Measurements from ENCODE around the gene SMURF1.

Gene SMURF1

DNA sequence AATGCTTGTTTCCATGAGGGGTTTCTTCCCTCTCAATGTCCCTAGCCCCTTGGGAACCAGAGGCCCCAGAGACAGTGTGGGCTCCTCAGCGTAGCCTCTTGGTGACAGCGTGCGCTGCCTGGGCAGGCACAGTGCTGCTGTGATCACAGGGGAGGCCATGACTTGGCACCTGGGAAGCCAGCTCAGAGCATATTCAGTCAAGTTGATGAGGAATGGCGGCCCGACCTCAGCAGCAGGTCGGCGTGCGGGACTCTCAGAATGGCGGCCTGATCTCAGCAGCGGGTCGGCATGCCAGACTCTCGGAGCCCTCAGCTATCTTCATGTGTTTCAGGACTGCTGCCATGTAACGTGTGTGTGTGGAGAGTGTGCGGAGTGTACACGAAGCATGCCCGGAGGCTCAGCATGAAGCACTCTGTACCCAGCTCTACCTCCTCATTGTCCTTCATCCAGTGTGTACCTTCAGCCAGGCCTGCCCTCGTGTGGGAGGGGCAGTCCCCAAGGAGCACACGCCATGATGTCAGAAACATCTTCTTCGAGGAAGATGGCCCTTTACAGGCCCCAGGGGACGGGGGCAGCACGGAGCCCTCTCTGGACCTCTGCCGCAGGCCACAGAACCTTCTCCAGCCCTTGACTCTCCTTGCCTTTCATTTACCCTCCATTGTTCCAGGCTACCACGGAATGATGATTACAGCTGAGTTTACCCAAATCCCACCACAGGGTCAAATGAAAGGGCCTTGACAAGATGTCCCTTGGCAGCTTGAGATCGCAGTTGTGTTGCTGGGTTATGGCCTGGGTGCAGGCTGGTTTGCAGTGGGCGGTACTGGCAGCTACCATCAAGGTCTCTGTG is 130.4 kb downstream of the SMURF1 start:
- Histone ChIP-seq H3K4me3 (ENCODE audit: low read length) (no peak overlapping the region), H3K27ac (ENCODE audit: low read length) (no peak overlapping the region), H3K36me3 (ENCODE audit: insufficient read depth, low read depth, low read length) (peaks cover 71% of the 10 kb centered on the region), H3K9ac (ENCODE audit: low read depth, low read length) (no peak overlapping the region), H3K27me3 (ENCODE audit: insufficient read depth, low read length) (no peaks in the 10 kb centered on the region), H3K4me1 (ENCODE audit: insufficient read depth, low read length) (no peaks in the 10 kb centered on the region), H3K9me3 (ENCODE audit: insufficient read depth, low read depth, low read length) (no peaks in the 10 kb centered on the region)

DNA sequence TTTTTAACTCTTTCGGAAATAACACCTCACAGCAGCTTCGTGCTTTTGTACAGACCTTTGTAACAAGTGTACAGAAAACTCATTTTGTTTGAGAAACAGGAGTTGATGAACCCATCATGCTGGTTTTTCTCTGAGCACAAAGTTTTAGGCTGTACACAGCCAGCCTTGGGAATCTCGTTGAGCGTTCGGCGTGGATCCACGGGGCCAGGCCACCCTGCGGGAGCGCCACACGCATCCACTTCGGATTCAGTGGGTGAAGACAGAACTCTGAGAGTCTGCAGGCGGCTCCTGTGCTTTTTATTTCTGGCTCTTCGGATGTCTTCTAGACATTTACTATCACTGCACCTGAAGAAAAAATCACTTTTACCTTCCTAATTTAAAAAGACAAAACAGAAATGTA is 131.2 kb downstream of the SMURF1 start:
- Histone ChIP-seq H3K27me3 (ENCODE audit: insufficient read depth, low read length) (no peaks in the 10 kb centered on the region), H3K4me1 (ENCODE audit: insufficient read depth, low read length) (no peaks in the 10 kb centered on the region), H3K36me3 (ENCODE audit: insufficient read depth, low read depth, low read length) (peaks cover 78% of the 10 kb centered on the region), H3K4me3 (ENCODE audit: low read length) (no peak overlapping the region), H3K9ac (ENCODE audit: low read depth, low read length) (no peak overlapping the region), H3K27ac (ENCODE audit: low read length) (no peak overlapping the region), H3K9me3 (ENCODE audit: insufficient read depth, low read depth, low read length) (no peaks in the 10 kb centered on the region)

DNA sequence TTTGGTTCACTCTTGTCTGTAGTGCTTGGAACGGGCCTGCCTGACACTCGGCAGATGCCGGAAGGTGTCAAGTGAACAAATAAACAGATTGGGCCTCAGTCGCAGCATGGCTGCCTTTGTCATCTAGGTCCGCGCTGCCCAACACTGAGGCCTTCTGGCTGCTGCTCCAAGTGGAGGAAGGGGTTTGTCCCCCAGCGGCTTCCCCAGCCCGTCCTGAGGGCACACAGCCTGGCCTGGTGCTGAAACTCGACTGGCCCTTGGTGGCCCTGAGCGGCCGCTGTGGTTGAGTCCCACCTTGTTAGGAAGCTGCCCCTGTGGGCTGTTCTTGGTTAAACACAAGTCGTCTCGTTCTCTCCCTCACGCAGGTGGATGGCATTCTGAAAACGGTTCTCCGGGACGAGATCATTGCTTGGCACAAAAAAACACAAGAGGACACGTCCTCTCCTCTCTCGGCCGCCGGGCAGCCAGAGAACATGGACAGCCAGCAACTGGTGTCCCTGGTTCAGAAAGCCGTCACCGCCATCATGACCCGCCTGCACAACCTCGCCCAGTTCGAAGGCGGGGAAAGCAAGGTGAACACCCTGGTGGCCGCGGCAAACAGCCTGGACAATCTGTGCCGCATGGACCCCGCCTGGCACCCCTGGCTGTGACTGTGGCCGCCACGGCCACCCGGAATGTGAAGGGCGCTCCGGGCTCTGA is 132.1 kb downstream of the SMURF1 start:
- H3K27me3 ChIP-seq (ENCODE audit: insufficient read depth, low read length) = no peaks in the 10 kb centered on the region
- H3K9me3 ChIP-seq (ENCODE audit: insufficient read depth, low read depth, low read length) = no peaks in the 10 kb centered on the region; the same call in 1 of the 2 replicates
- H3K4me1 ChIP-seq (ENCODE audit: insufficient read depth, low read length) = no peaks in the 10 kb centered on the region
- no peak overlapping the region for H3K4me3 ChIP-seq (ENCODE audit: low read length)
- peaks cover 82% of the 10 kb centered on the region for H3K36me3 ChIP-seq (ENCODE audit: insufficient read depth, low read depth, low read length)
- H3K9ac ChIP-seq (ENCODE audit: low read depth, low read length) = no peak overlapping the region
- no peak overlapping the region for H3K27ac ChIP-seq (ENCODE audit: low read length)

DNA sequence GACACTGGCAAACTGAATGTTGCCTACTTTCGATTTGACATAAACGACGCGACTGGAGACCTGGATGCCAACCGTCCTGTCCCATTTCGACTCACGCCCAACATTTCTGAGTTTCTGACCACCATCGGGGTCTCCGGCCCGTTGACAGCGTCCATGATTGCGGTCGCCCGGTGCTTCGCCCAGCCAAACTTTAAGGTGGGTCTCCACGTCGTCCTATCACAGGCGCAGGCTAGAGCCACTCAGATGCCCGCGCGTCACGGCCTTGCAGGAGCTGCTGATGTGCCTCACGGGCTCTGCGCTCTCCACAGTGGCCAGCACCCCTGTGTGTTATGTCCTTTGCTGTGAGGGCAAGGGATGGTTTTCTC is 132.6 kb downstream of the SMURF1 start:
- Histone ChIP-seq H3K36me3 (ENCODE audit: insufficient read depth, low read depth, low read length) (peaks cover 87% of the 10 kb centered on the region), H3K9me3 (ENCODE audit: insufficient read depth, low read depth, low read length) (no peaks in the 10 kb centered on the region; the same call in 1 of the 2 replicates), H3K4me3 (ENCODE audit: low read length) (no peak overlapping the region), H3K4me1 (ENCODE audit: insufficient read depth, low read length) (no peaks in the 10 kb centered on the region), H3K27me3 (ENCODE audit: insufficient read depth, low read length) (no peaks in the 10 kb centered on the region), H3K27ac (ENCODE audit: low read length) (no peak overlapping the region), H3K9ac (ENCODE audit: low read depth, low read length) (no peak overlapping the region)

DNA sequence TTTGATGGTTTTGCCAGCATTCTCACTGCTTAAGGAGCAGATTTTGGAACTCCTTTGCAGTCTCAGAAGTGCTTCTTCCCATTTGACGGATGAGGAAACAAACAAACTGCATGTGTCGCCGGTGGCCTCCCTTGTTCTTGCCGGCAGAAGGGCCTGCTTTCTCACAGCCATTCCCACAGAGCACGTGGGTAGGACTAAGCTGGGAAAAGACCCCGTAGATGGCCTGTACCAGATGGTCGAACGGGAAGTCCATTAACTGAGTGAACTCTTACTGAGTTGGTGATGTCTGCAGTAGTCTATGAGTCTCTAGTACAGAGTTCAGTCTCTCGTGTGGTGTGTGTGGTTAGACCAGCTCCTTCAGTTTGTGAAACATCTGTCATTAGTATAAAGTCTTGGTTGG is 133.6 kb downstream of the SMURF1 start:
- Histone ChIP-seq H3K36me3 (ENCODE audit: insufficient read depth, low read depth, low read length) (peaks cover 92% of the 10 kb centered on the region), H3K27ac (ENCODE audit: low read length) (no peak overlapping the region), H3K4me3 (ENCODE audit: low read length) (no peak overlapping the region), H3K9me3 (ENCODE audit: insufficient read depth, low read depth, low read length) (no peaks in the 10 kb centered on the region; the same call in 1 of the 2 replicates), H3K4me1 (ENCODE audit: insufficient read depth, low read length) (no peaks in the 10 kb centered on the region), H3K9ac (ENCODE audit: low read depth, low read length) (no peak overlapping the region), H3K27me3 (ENCODE audit: insufficient read depth, low read length) (no peaks in the 10 kb centered on the region)

DNA sequence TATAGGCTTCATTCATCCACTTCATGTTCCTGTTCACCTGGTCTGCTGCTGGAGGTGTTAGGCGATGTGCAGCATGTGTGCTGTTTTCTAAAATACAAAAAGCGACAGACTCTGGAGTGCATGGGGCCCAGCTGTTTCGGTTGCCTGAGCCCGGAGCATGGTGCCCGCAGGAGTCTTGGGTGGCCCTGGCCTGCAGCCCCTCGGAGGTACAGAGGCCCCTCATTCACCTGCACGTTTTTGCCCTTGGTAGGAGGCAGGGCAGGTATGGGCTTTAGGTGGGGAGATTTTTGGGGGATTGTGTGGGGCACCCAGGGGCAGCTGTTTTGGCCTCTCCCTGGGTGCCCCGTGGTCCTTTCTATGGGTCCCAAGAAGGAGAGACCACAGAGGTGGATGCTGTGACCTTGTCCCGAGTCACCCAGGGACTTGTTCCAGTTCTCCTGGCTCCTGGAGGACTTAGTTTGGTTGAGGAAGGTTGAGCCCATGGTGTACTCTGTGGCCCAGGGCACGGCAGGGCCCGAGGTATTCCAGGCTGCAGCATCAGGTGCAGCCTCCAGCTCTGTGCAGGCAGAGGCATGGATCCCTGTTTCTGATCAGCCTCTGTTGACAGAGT is 134.9 kb downstream of the SMURF1 start:
- H3K9me3 ChIP-seq (ENCODE audit: insufficient read depth, low read depth, low read length) = no peaks in the 10 kb centered on the region; the same call in 1 of the 2 replicates

DNA sequence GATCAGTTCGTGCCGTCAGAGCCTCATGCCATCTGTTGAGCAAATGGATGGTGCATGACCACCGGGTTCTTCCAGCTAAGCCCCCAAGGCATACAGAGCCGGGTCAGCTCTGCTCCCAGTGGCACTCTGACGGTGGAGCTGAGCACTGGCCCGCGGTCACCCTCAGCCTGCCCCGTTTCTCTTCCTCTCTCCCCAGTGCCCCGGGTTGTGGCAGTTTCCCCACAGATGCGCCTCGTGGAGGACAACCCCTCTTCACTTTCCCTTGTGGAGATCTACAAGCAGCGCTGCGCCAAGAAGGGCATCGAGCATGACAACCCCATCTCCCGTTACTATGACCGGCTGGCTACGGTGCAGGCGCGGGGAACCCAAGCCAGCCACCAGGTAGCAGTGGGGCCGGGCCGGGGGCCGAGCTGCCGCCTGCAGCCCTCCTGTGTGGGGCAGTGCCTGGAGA is 135.7 kb downstream of the SMURF1 start:
- Histone ChIP-seq H3K36me3 (ENCODE audit: insufficient read depth, low read depth, low read length) (peaks cover 91% of the 10 kb centered on the region), H3K4me3 (ENCODE audit: low read length) (no peak overlapping the region), H3K4me1 (ENCODE audit: insufficient read depth, low read length) (no peaks in the 10 kb centered on the region), H3K27ac (ENCODE audit: low read length) (no peak overlapping the region), H3K27me3 (ENCODE audit: insufficient read depth, low read length) (no peaks in the 10 kb centered on the region), H3K9me3 (ENCODE audit: insufficient read depth, low read depth, low read length) (no peaks in the 10 kb centered on the region; the same call in 1 of the 2 replicates), H3K9ac (ENCODE audit: low read depth, low read length) (no peak overlapping the region)

More for the DNA sequence above, 134.9 kb downstream of the SMURF1 start:
- Histone ChIP-seq H3K36me3 (ENCODE audit: insufficient read depth, low read depth, low read length) (peaks cover 92% of the 10 kb centered on the region), H3K27ac (ENCODE audit: low read length) (no peak overlapping the region), H3K4me3 (ENCODE audit: low read length) (no peak overlapping the region), H3K4me1 (ENCODE audit: insufficient read depth, low read length) (no peaks in the 10 kb centered on the region), H3K27me3 (ENCODE audit: insufficient read depth, low read length) (no peaks in the 10 kb centered on the region), H3K9ac (ENCODE audit: low read depth, low read length) (no peak overlapping the region)

DNA sequence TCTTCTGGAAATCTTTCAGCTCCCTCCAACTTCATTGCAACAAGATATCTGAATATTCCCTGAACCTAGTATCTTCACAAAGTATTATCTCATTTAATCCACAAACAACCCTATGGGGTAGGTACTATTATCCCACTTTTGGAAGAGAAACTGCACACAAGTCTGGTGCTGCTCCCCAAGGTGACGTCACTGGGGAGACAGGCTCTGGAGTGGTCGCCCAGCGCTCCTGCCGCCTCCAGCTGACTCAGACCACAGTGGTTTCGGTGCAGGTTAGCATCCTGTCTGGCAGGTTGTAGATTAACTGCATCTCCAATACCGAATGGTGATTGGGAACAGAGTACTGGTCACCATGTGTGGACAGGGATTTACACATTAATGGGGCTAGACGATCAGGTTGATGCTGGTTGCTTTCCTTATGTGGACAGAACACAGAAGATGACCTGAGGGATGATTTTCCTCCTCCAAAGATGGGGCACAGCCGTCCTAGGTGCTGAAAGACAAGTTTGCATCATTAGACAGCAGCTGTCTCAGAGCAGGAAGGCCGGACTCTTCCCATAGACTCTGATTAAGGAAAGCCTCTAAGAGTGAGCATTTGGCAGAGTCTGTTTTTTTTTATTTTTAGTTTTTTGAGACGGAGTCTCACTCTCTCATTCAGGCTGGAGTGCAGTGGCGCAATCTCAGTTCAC is 137.0 kb downstream of the SMURF1 start:
- peaks cover 89% of the 10 kb centered on the region for H3K36me3 ChIP-seq (ENCODE audit: insufficient read depth, low read depth, low read length)
- H3K9me3 ChIP-seq (ENCODE audit: insufficient read depth, low read depth, low read length) = no peaks in the 10 kb centered on the region; the same call in 1 of the 2 replicates
- no peaks in the 10 kb centered on the region for H3K4me1 ChIP-seq (ENCODE audit: insufficient read depth, low read length)
- no peak overlapping the region for H3K27ac ChIP-seq (ENCODE audit: low read length)
- no peak overlapping the region for H3K4me3 ChIP-seq (ENCODE audit: low read length)
- H3K9ac ChIP-seq (ENCODE audit: low read depth, low read length) = no peak overlapping the region
- H3K27me3 ChIP-seq (ENCODE audit: insufficient read depth, low read length) = no peaks in the 10 kb centered on the region

DNA sequence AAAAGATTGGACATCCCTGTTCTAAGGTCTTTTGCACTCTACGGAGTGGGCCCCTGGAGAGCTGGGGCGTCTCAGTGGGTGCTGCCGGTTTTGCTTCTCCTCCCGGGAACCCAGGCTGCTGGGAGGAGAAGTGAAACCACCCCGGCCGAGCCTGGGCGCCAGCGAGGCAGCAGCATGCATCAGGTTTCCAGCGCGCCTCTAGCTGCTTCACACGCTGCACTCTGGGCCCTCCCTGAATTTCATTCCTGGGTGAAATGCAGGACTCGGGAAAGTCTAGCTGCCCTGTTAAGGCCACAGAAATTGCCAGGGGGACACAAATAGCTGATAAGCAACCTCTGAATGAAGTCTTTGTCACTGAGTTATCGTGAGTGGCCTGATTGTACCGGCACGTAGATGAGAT is 138.1 kb downstream of the SMURF1 start:
- H3K36me3 ChIP-seq (ENCODE audit: insufficient read depth, low read depth, low read length) = peaks cover 88% of the 10 kb centered on the region
- H3K9ac ChIP-seq (ENCODE audit: low read depth, low read length) = no peak overlapping the region
- no peak overlapping the region for H3K27ac ChIP-seq (ENCODE audit: low read length)
- no peaks in the 10 kb centered on the region for H3K4me1 ChIP-seq (ENCODE audit: insufficient read depth, low read length)
- no peaks in the 10 kb centered on the region; the same call in 1 of the 2 replicates for H3K9me3 ChIP-seq (ENCODE audit: insufficient read depth, low read depth, low read length)
- H3K27me3 ChIP-seq (ENCODE audit: insufficient read depth, low read length) = no peaks in the 10 kb centered on the region
- H3K4me3 ChIP-seq (ENCODE audit: low read length) = no peak overlapping the region

DNA sequence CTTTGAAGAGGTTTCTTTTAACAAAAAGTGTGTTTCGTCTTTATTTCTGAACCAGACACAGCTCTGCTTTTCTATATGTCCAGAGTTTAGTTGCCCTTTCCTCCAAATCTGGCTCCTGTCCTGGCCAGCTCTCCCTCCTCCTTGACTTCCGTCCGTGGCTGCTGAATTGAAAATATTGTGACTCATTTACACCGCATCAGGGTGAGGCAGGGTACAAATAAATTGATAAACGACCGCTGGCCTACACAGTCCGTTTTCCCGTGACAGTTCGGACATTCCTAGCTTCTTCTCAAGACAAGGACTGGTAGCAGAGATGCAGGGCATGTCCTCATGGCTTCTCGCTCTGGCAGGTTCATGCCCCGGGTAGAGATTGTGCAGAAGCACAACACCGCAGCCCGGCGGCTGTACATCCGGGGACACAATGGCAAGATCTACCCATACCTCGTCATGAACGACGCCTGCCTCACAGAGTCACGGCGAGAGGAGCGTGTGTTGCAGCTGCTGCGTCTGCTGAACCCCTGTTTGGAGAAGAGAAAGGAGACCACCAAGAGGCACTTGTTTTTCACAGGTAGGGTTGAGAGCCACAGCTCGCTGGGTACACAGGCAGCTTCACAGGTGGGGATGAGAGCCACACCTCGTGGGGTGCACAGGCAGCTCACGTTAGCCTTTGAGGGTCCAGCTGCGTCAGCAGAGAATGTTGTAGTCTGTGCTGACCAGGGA is 139.0 kb downstream of the SMURF1 start:
- Histone ChIP-seq H3K9me3 (ENCODE audit: insufficient read depth, low read depth, low read length) (no peaks in the 10 kb centered on the region; the same call in 1 of the 2 replicates), H3K9ac (ENCODE audit: low read depth, low read length) (no peak overlapping the region), H3K4me1 (ENCODE audit: insufficient read depth, low read length) (no peaks in the 10 kb centered on the region), H3K4me3 (ENCODE audit: low read length) (no peak overlapping the region), H3K27ac (ENCODE audit: low read length) (no peak overlapping the region), H3K36me3 (ENCODE audit: insufficient read depth, low read depth, low read length) (peaks cover 89% of the 10 kb centered on the region), H3K27me3 (ENCODE audit: insufficient read depth, low read length) (no peaks in the 10 kb centered on the region)

DNA sequence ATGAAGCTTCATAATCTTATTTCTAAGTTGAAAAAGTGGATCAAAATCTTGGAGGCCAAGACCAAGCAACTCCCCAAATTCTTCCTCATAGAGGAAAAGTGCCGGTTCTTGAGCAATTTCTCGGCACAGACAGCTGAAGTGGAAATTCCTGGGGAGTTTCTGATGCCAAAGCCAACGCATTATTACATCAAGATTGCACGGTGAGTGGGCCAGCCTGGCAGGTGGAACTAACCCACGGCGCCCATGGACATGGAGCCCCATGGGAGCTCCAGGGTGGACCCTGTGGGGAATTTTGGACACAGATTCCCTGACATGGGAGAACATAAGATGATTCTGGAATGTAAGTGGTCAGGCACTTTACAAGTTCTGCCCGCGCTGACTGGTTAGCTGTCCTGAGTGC is 139.7 kb downstream of the SMURF1 start:
- Histone ChIP-seq H3K27me3 (ENCODE audit: insufficient read depth, low read length) (no peaks in the 10 kb centered on the region), H3K36me3 (ENCODE audit: insufficient read depth, low read depth, low read length) (peaks cover 90% of the 10 kb centered on the region), H3K9me3 (ENCODE audit: insufficient read depth, low read depth, low read length) (no peaks in the 10 kb centered on the region; the same call in 1 of the 2 replicates), H3K4me3 (ENCODE audit: low read length) (no peak overlapping the region), H3K4me1 (ENCODE audit: insufficient read depth, low read length) (no peaks in the 10 kb centered on the region), H3K27ac (ENCODE audit: low read length) (no peak overlapping the region), H3K9ac (ENCODE audit: low read depth, low read length) (no peak overlapping the region)

Data from iPS-20b (cell line).